GM19452 (cell line): ENCODE results near the gene OR1I1.

Source experiments
- ATAC-seq: cut with Tn5 transposase; IDR thresholded peaks from one replicate; pipeline ENCODE4 v1.9.1; 2021; ENCODE audit not compliant: unreplicated experiment

OR1I1 gene

GRCh38 chr19:15116856-15117255, 34.8 kb downstream of the OR1I1 start:
- no peak for ATAC-seq

GRCh38 chr19:15118248-15118647, 36.2 kb downstream of the OR1I1 start:
- no peak for ATAC-seq

GRCh38 chr19:15118789-15119494, 36.9 kb downstream of the OR1I1 start:
- ATAC-seq: no peak

GRCh38 chr19:15120135-15121026, 38.4 kb downstream of the OR1I1 start:
- no peak for ATAC-seq

GRCh38 chr19:15122331-15123030, 40.5 kb downstream of the OR1I1 start:
- no peak for ATAC-seq

- no peak for ATAC-seq
These were observed 41.2 kb downstream of the OR1I1 start for GRCh38 chr19:15123031-15123890.

- no peak for ATAC-seq
These were observed 41.9 kb downstream of the OR1I1 start for GRCh38 chr19:15123900-15124299.

GRCh38 chr19:15124572-15125231, 42.7 kb downstream of the OR1I1 start:
- ATAC-seq: peak; percentile 5

- ATAC-seq: peak; percentile 89
These were observed 43.4 kb downstream of the OR1I1 start for GRCh38 chr19:15125232-15126067.

GRCh38 chr19:15126131-15126910, 44.3 kb downstream of the OR1I1 start:
- no peak for ATAC-seq

GRCh38 chr19:15128162-15128770, 46.3 kb downstream of the OR1I1 start:
- no peak for ATAC-seq

GRCh38 chr19:15129856-15130585, 48.0 kb downstream of the OR1I1 start:
- ATAC-seq: no peak

- no peak for ATAC-seq
These were observed 54.4 kb downstream of the OR1I1 start for GRCh38 chr19:15136234-15136954.

- ATAC-seq: no peak
These were observed 55.8 kb downstream of the OR1I1 start for GRCh38 chr19:15137777-15138176.

GRCh38 chr19:15138427-15138826, 56.4 kb downstream of the OR1I1 start:
- ATAC-seq: no peak

GRCh38 chr19:15141143-15141542, 59.1 kb downstream of the OR1I1 start:
- ATAC-seq: no peak

GRCh38 chr19:15142313-15142712, 60.3 kb downstream of the OR1I1 start:
- no peak for ATAC-seq
